DND-41 (cell line): ENCODE data around the gene STARD13.

Source experiments
- EZH2 ChIP-seq: IDR thresholded peaks from 3 replicates; pipeline ENCODE4 v1.6.1; 2012; ENCODE audit warnings: borderline replicate concordance, low read depth, mild to moderate bottlenecking, moderate library complexity, low read length, inconsistent platforms; ENCODE audit not compliant: severe bottlenecking
- TF ChIP-seq, protein P1 (sequence below): IDR thresholded peaks from 2 replicates; pipeline ENCODE4 v1.5.1; 2012; ENCODE audit warnings: borderline replicate concordance, low read length, moderate library complexity, mild to moderate bottlenecking; ENCODE audit not compliant: poor library complexity, severe bottlenecking; ENCODE audit errors: extremely low read depth

DNA sequence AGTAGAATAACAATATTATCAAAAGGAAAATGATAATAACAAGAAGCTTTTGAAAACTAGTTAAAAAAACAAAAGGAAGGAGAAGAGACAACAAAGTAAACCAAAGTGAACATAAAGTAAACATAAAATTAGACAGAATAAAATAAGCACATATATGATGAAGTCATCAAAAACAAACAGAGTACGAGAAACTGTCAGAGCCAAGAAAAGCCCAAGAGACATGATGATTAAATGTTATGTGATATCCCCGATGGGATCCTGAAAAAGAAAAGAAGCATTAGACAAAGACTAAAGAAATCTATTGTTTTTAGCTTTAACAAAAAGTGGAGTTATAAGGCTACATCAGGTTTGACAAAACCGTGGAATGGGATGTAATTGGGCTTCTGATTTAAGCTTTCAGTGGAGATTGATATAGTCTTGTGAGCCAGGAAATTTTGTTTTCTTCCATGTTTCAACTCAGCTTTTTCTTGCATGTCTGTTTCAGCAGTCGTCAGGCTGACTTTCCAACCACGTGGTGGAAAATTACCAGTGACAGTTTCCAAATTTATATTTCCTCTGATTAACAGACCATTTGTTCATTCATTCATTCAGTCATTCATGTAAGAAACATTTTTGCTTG, 204.5 kb downstream of the STARD13 start:
- TF ChIP-seq, protein P1, sequence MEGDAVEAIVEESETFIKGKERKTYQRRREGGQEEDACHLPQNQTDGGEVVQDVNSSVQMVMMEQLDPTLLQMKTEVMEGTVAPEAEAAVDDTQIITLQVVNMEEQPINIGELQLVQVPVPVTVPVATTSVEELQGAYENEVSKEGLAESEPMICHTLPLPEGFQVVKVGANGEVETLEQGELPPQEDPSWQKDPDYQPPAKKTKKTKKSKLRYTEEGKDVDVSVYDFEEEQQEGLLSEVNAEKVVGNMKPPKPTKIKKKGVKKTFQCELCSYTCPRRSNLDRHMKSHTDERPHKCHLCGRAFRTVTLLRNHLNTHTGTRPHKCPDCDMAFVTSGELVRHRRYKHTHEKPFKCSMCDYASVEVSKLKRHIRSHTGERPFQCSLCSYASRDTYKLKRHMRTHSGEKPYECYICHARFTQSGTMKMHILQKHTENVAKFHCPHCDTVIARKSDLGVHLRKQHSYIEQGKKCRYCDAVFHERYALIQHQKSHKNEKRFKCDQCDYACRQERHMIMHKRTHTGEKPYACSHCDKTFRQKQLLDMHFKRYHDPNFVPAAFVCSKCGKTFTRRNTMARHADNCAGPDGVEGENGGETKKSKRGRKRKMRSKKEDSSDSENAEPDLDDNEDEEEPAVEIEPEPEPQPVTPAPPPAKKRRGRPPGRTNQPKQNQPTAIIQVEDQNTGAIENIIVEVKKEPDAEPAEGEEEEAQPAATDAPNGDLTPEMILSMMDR = no peak
- no peak for TF ChIP-seq EZH2
